GM18520 (cell line): Measurements from ENCODE around the gene ADAMTS3.

Experiments used
- ATAC-seq: cut with Tn5 transposase; IDR thresholded peaks from one replicate; pipeline ENCODE4 v1.9.1; 2021; ENCODE audit not compliant: unreplicated experiment

Gene ADAMTS3

GRCh38 chr4:72568959-72569718 lies at the start of gene ADAMTS3:
Gene ADAMTS3, minus strand, starts transcription at chr4:72569221. Its CDS starts 459 bp downstream, at chr4:72568762.
- ATAC-seq, result no peak

GRCh38 chr4:72613959-72614358 lies 44.9 kb upstream of the ADAMTS3 start:
- ATAC-seq, result no peak

GRCh38 chr4:72606751-72607150 lies 37.7 kb upstream of the ADAMTS3 start:
- ATAC-seq, result no peak

- ATAC-seq, result no peak
Measured at GRCh38 chr4:72604324-72604723, 35.3 kb upstream of the ADAMTS3 start.

- ATAC-seq, result no peak
Measured at GRCh38 chr4:72602396-72603376, 33.7 kb upstream of the ADAMTS3 start.

GRCh38 chr4:72591547-72592454 lies 22.8 kb upstream of the ADAMTS3 start:
- no peak for ATAC-seq

GRCh38 chr4:72587334-72587733 lies 18.3 kb upstream of the ADAMTS3 start:
- ATAC-seq, result no peak

- no peak for ATAC-seq
Measured at GRCh38 chr4:72582853-72583252, 13.8 kb upstream of the ADAMTS3 start.

- ATAC-seq, result no peak
Measured at GRCh38 chr4:72577211-72577610, 8.2 kb upstream of the ADAMTS3 start.

- no peak for ATAC-seq
Measured at GRCh38 chr4:72571337-72571736, 2.3 kb upstream of the ADAMTS3 start.

GRCh38 chr4:72569719-72570235 lies 756 bp upstream of the ADAMTS3 start:
- ATAC-seq, result no peak

GRCh38 chr4:72567821-72568675 lies 973 bp downstream of the ADAMTS3 start:
- ATAC-seq, result no peak

GRCh38 chr4:72567036-72567435 lies 2.0 kb downstream of the ADAMTS3 start:
- no peak for ATAC-seq

GRCh38 chr4:72566464-72566972 lies 2.5 kb downstream of the ADAMTS3 start:
- ATAC-seq, result no peak

- ATAC-seq, result no peak
Measured at GRCh38 chr4:72564789-72565188, 4.2 kb downstream of the ADAMTS3 start.

- ATAC-seq, result no peak
Measured at GRCh38 chr4:72564184-72564583, 4.8 kb downstream of the ADAMTS3 start.

- ATAC-seq, result no peak
Measured at GRCh38 chr4:72558655-72559054, 10.4 kb downstream of the ADAMTS3 start.

- no peak for ATAC-seq
Measured at GRCh38 chr4:72557021-72557420, 12.0 kb downstream of the ADAMTS3 start.

GRCh38 chr4:72555377-72555831 lies 13.6 kb downstream of the ADAMTS3 start:
- ATAC-seq, result no peak
